GM18870 (cell line): Measurements from ENCODE around the gene PHLDB3.
"Not testable (repeated sequence)": the region's sequence is repeated elsewhere in the genome, so short reads cannot be mapped to it uniquely, and the experiment has no call there.

ENCODE experiments used
- ATAC-seq: cut with Tn5 transposase; IDR thresholded peaks from one replicate; pipeline ENCODE4 v1.9.1; 2021; ENCODE audit warnings: moderate library complexity; ENCODE audit not compliant: unreplicated experiment

Gene PHLDB3

DNA sequence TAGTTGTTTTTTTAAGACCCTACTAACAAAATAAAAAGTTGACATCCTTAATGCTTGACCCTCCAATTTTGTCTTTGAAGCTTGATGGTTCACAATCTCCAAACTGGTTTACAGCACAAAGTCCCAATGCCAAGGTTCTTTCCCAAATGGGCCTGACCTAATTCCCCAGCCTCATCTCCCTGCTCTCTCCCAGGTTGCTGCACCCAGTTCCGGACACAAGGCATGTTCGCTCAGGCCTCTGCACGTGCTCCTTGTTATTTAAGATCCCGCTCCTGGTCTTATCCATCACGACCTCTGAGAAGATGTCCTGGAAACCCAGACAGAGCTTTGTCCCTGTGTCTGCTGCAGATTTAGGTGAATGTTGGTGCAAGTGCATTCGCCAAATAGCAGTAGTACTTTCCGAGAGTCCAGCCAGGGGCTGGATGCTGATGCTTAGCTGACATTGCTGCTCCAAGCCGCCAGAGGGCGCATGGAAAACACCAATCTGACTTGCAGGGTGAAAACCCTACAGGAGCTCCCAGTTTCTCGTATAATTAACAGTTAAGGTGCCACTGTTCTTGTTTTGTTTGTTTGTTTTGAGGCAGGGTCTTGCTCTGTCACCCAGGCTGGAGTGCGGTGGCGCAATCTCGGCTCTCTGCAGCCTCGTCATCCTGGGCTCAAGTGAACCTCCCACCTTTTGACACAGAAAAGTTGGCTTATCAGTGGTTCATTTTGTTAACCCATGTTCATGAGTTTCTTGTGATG is 57.6 kb downstream of the PHLDB3 start:
- no peak for ATAC-seq

DNA sequence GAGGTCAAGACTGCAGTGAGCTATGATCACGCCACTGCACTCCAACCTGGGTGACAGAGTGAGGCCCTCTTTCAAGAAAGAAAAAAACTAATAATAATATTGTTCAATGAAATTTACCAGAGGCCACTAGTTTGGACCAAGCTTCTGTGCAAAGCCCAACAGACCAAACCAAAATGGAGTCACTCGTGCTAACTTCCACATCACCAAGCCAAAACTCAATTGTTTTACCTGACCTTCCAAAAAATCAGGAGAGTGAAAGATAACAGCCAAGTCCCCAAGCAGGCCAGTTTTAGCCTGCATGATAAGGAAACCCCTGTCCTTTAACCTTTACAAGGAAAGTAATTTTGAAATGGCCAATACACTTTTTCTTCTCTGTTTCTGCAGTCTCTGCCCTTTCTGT is 59.1 kb downstream of the PHLDB3 start:
- no peak for ATAC-seq

DNA sequence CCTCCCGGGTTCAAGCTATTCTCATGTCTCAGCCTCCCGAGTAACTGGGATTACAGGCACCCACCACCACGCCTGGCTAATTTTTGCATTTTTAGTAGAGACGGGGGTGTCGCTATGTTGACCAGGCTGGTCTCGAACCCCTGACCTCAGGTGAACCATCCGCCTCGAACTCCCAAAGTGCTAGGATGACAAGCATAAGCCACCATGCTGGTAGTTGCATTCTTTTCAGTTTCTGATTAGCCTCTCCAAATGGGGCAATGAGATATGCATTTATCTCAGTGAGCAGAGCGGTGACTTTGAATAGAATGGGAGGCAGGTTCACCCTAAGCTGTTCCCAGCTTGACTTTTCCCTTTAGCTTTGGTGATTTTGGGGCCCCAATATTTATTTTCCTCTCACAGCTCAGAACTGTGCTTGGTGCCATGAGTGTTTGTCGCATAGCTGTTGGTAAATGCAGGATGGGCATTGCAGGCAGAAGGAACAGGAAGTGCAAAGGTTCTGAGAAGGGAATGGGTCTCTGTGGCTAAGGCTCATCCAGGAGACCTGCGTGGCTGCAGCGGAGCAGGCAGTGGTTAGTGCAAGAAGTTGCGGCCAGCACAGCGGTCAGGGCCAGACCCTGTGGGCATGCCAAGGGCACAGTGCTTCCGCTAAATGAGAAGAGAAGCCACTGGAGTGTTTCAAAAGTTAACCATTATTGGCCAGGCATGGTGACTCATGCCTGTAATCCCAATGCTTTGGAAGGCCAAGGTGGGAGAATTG is 59.8 kb downstream of the PHLDB3 start:
- ATAC-seq, result no peak

DNA sequence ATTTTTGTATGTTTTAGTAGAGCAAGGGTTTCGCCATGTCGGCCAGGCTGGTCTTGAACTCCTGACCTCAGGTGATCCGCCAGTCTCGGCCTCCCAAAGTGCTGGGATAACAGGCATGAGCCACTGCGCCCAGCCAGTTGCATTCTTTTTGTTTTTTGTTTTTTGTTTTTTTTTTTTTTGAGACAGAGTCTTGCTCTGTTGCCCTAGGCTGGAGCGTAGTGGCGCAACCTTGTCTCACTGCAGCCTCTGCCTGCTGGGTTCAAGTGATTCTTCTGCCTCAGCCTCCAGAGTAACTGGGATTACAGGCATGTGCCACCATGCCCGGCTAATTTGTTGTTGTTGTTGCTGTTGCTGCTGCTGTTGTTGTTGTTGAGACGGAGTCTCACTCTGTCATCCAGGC is 60.5 kb downstream of the PHLDB3 start:
- not testable (repeated sequence) for ATAC-seq

DNA sequence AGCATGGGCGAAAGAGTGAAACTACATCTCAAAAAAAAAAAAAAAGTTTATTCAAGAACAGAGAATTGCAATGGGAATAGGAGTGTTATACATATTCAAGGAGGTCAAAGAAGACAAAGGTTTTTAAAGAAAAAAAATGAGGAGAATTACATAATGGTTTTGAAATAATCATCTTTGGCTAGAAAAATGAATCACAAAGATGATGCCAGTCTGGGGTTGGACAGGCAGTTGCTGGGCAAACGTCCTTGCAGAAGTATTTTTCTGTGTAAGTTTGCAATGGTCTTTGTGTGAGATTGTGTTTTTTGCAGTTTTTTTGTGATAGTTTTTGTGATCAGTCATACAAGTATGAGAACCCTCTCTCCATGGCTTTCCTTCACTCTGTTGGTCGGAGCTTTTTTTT is 62.8 kb downstream of the PHLDB3 start:
- ATAC-seq, result no peak

DNA sequence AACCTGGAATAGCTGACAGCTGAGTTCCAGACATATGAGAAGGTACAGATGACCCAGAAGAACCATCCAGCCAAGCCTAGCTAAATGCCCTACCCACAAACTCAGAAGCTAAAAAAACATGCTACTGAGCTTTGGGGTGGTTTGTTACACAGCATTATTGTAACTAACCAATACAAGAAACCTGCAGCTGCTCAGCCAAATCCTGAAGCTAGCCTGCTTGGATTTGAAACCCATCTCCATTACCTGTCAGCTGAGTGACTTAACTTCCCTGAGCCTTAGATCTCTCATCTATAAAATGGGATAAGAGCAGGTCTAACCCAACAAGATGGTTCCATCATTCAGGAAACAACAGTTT is 64.9 kb downstream of the PHLDB3 start:
- ATAC-seq, result no peak

DNA sequence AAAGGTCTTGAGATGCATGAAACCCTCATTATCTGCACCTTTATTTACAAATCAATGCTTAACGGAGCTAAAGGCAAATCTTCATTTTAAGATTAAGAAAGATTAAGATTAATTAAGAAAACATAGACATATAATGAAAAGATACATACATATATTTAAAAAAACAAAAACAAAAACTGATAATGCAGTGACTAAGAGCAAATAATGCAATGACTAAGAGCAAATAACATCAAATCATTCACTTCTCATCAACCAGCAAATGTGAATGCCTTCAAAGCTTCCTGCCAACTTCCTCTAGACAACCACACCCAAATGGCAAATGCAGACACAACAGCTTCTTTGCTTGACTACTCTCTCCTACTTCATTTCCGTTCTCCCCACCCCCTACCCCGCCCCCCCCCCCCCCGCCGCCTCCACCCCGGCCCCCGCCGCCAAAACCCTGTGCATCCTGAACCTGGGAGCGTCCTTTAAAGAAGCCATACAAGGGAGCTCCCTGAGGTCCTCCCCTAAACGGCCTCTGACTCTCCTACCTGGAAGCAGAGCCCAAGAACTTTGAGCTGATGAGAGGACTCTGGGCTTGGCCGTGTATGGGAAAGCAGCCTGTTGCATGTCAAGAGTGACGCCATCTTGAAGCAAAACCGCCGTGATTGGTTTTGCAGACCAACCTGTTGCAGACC is 65.4 kb downstream of the PHLDB3 start:
- no peak for ATAC-seq

DNA sequence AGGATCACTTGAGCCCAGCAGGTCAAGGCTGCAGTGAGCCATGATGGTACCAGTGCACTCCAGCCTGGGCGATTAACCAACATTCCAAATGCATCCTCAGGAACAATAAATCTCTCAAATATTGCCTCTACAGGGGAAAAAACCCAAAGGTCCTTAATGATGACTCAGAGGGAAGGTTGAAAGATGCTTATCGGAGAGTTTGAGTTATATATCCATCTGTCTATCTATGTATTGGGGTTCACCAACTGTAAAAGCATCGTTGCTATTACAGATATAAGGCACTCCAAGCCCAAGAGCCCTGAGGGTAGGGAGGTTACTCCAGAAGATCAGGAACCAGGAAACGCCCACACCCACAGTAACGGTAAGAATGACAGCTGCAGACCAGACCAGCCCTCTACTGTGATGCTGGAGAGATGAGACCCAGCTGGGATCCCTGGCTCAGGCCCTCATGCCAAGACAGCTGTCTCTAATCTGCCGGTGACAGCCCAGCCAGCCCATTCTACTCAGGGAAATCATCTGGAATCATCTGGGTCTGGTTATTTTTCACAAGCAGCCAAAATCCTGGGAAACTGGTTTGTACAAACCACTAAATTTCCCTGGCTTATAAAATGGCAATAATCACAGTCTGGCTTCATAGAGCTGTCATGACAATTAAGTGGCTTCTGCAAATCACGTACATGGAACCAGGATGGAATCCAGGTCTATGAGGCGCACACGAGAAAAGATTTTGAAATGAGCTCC is 66.1 kb downstream of the PHLDB3 start:
- no peak for ATAC-seq

DNA sequence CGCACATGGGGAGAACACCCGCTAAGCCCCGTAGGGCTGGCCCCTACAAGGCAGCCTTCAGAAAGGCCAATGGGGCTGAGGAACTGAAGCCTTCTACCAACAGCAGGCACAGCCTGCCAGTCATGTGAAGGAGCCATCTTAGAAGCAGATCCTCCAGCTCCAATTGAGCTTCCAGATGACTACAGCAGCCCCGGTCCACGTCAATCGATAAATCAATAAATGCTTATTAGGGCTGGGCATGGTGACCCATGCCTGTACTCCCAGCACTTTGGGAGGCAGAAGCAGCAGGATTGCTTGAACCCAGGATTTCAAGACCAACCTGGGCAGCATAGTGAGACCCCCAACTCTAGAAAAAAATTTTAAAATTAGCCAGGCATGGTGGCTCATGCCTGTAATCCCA is 66.8 kb downstream of the PHLDB3 start:
- no peak for ATAC-seq

DNA sequence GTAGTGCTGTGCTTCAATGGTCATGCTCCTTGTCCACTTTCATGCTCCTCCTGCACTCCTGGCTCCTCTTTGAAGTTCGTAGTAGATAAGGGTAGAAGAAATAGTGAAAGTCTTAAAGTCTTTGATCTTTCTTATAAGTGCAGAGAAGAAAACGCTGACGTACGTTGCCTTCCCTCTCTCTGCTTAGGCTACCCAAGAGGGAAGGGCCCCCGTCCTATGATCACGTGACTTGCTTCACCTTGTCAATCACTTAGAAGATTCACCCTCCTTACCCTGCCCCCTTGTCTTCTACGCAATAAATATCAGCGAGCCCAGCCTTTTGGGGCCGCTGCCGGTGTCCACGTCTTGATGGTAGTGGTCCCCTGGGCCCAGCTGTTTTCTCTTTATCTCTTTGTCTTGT is 67.3 kb downstream of the PHLDB3 start:
- not testable (repeated sequence) for ATAC-seq

DNA sequence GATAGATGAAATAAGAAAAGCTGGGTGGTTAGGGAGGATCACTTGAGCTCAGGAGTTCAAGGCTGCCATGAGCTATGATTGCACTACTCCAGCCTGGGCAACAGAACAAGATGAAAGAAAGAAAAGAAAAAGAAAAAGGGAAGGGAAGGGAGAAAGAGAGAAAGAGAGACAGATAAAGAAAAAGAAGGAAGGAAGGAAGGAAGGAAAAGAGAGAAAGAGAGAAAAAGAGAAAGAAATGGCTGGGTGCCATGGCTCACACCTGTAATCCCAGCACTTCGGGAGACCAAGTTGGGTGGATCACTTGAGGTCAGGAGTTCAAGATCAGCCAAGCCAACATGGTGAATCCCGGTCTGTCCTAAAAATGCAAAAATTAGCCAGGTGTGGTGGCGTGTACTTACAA is 68.8 kb downstream of the PHLDB3 start:
- ATAC-seq, result no peak

DNA sequence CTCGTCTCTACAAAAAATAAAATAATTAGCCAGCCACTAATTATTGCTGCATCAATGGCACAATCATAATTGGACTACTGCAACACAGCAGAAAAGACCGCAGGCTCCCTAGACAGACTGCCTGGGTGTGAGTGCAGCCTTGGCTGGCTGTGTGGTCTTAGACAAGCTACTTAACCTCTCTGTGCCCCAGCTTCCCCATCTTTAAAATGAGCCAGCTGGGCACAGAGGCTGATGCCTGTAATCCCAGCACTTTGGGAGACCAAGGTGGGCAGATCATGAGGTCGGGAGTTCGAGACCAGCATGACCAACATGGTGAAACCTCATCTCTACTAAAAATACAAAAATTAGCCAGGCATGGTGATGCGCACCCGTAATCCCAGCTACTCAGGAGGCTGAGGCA is 70.9 kb downstream of the PHLDB3 start:
- no peak for ATAC-seq

DNA sequence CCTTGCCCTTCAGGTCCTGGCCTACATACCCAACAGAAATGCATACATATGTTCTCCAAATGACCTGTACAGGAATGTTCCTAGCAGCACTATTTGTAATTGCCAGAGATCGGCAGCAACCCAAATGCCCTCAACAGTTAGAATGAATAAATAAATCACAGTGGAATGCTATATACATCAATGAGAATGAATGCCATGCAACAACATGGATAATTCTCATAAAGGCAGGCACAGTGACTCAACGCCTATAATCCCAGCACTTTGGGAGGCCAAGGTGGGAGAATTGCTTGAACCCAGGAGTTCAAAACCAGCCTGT is 71.2 kb downstream of the PHLDB3 start:
- ATAC-seq, result no peak

DNA sequence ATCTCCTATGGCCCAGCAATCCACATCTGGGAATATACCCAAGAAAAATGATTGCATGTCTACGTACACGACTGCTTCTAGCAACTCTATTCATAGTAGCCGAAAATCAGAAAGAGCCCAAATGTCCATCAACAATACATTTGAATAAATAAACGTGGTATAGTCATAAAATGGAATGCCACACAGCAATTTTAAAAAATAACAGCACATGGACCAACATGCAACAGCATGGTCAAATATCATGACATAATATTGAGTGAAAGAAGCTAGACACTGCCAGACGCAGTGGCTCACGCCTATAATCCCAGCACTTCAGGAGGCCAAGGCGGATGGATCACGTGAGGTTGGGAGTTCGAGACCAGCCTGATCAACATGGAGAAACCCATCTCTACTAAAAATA is 73.6 kb downstream of the PHLDB3 start:
- no peak for ATAC-seq

DNA sequence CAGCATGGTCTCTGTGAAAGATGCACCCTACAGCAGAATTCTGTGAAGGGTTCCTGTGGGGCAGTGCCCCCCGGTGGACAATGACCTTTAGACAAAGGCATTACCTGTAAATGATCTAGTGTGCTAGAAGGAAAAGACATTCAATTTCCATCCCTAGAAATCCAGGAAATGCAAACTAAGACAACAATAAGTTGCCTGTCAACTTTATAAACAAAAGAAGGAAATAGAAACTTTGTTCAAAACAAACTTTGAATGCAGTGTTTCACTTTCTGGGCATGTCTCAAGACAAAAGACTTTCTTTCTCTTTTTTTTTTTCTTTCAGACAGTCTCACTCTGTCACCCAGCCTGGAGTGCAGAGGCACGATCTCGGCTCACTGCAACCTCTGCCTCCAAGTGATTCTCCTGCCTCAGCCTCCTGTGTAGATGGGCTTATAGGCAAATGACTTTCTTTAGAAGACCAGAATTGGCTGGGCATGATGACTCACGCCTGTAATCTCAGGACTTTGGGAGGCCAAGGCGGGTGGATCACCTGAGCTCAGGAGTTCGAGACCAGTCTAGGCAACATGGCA is 74.3 kb downstream of the PHLDB3 start:
- ATAC-seq, result no peak

DNA sequence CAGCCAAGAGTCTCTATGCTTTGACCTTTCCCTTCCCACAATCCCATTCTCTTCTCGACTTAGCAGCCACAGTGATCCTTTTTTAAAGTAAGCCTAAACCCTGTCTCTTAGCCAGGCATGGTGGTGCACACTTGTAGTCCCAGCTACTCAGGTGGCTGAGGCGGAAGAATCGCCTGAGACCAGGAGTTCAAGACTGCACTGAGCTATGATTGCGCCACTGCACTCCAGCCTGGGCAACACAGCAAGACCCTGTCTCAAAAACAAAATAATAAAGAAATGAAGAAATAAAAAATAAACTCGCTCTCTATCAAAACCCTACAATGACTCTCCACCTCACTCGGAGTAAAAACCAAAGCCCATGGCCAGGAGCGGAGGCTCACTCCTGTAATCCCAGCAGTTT is 75.2 kb downstream of the PHLDB3 start:
- ATAC-seq, result no peak

DNA sequence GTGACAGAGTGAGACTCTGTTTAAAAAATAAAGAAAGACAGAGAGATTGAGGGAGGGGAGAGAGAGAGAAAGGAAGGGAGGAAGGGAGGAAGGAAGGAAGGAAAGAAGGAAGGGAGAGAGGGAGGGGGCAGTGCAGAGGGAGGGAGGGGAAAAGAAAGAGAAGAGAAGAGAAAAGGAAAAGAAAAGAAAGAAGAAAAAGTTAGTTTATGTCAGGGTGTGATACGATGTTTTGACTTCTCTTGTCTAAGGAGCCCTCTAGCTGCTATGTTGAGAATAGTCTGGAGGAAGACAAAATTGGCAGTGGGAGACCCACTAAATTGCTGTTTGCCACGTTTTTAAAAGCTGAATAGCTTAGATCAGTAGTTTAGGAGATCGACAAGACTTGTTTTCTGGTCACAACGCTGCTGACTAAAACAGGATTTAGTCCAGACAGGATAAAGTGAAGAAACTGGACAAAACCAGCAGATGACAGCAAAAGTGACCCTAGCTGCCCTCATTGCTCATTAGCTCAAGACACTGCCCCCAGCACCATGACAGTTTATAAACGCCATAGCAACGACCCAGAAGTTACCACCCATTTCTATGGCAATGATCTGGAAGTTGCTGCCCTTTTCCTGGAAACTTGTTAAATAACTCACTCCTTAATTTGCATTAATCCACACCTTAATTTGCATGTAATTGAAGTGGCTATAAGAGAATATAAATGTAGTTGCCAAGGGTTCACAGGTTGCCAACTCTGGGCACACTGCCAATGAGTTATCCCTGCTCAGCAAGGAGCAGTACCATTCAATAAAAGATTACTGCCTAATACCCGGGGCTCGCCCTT is 78.8 kb downstream of the PHLDB3 start:
- no peak for ATAC-seq
